Mesenteric fat pad (tissue), 1 donor: ENCODE results near the gene PRRT1B. TPM values are rescaled to one million over a fixed set of nuclear protein-coding genes. Genes with fewer than 3 reads are reported as not detected.

ENCODE experiments used
- DNase-seq: peaks from one replicate; pipeline ENCODE4 v3.0.0-alpha.2; 2020; ENCODE audit warnings: low spot score
- total RNA-seq: library from RNA; stranded (reverse); fragmentation: NEBNext Ultra II Directional; extraction: Animal tissue kit (Norgen Biotek cat#: 25700); gene quantifications from one replicate; pipeline ENCODE4 v1.2.1, GENCODE V29; 2021
- donor health status: DM: yes; HTN: yes; CAD: no.

The PRRT1B gene
- total RNA-seq, 1 donor from 2014 or later, result not detected

- no peak for DNase-seq
Observed at GRCh38 chr9:131594906-131595665, 49.8 kb downstream of the PRRT1B start.

- no peak for DNase-seq
Observed at GRCh38 chr9:131595696-131596429, 50.5 kb downstream of the PRRT1B start.

DNA sequence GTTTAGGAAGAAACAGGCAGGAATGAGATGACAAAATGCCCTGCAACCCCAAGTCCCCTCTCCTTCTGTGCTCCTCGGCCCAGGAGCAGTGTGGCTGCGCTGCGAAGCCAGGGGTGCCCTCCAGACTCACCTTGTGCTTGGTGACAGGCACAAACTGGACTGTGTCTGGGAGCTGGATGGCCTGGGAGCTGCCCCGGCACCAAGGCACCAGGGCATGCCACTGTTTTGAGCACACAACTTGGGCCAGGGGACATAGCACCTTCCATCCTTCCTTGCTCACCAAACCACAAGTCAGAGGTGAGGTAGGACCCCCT is 51.1 kb downstream of the PRRT1B start:
- DNase-seq, result no peak

- no peak for DNase-seq
Observed at GRCh38 chr9:131597246-131597645, 51.9 kb downstream of the PRRT1B start.

- DNase-seq, result no peak
Observed at GRCh38 chr9:131598121-131598520, 52.8 kb downstream of the PRRT1B start.

- no peak for DNase-seq
Observed at GRCh38 chr9:131601683-131602181, 56.4 kb downstream of the PRRT1B start.

DNA sequence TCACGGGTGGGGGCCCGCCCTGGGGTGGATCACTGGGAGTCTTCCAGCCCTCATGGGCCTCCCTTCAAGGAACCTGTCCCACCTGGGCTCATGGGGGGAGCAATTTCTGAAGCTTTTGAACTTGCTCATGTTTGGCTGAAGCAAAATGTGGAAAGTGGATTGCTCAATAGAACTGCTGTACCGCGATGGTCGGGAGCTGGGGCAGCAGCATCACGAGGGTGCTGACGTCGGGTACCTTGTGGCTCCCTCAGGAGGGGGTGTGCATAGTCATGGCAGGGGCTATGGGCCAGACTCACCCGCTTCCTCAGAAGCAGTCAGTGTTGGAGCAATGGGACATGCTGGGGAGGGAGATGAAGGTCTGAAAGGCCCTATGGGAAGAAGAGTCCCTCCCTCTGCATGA is 57.9 kb downstream of the PRRT1B start:
- no peak for DNase-seq

GRCh38 chr9:131603711-131604439 is 58.6 kb downstream of the PRRT1B start:
- no peak for DNase-seq

DNA sequence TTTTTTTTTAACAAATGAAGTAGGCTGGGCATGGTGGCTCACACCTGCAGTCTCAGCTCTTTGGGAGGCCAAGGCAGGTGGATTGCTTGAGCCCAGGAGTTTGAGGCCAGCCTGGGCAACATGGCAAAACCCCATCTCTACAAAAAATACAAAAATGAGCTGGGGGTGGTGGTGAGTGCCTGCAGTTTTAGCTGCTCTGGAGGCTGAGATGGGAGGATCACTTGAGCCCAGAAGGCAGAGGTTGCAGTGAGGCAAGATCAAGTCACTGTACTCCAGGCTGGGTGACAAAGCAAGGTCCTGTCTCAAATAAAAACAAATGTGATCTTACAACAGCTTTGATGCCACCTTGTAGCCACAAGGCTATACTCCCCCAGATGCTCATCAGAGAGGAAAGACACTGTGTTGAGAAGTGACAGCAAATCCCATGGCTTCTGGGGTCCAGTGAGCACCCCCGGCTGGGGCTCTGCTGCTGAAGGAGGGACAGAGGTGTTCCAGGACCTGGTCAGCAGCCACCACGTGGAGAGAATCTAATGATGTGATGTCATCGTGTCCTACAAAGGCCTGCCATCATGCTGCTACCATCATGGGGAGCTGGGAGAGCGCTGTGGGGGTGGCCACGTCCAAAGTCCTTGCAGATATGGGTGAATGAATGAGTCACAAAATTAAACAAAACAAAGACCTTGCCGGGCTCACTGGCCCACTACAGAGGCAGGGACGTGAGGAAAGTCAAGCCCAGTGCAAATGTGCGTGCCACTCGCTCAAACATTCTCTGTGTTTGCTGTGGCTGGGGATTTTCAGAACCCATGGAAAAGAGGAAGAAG is 60.7 kb downstream of the PRRT1B start:
- no peak for DNase-seq

GRCh38 chr9:131606896-131607567 is 61.7 kb downstream of the PRRT1B start:
- DNase-seq, result no peak

DNA sequence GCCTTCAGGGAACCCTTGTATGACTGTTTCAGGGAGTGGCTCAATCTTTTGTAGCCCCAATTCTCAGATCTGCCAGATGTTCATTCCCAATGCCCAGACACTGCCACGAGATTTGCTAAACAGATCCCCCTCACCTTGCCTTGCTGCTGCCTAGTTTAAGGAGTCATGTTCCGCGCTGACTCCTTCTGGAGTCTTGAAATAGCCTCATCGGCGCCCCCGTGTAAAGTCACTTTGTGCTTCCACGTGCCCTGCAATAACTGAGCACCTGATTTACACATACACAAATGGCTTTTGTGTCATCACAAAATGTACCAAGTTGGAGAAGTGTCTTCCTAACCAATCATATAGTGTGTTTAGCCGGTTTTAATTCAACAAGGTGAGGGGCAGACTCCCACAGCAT is 62.3 kb downstream of the PRRT1B start:
- DNase-seq, result no peak

DNA sequence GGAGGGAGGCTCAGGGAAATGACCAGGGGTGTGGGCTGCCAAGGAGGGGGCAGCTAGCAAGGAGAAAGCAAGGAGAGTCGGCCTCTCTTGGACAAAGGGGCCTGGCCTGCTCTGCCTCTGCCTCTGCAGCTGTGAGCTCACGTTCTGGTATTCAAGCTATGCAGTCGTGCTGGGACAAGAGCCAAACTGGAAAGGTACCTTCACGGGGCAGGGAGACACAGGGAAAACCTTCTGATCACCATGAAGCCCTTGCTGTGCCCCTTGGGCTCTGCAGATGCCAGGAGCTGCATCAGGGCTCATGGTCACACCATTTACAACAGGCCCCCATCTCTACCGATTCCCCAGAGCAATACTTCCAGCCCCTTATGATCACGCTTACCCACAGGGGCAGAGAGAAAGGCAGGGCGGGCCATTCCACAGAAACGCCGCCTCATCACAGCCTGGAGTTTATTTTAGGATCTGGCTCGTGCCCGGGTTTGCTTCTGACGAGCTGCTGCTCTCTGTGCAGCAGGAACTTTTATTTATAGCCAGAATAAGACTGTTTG is 63.2 kb downstream of the PRRT1B start:
- no peak for DNase-seq

Other genes with a start within 250 kb of the PRRT1B start
- gene PRRC2B, start 151.4 kb upstream of the PRRT1B start, total RNA-seq, result 185 TPM
- 17.3 TPM for gene POMT1, start 42.6 kb upstream of the PRRT1B start, total RNA-seq
- gene UCK1, start 14.3 kb upstream of the PRRT1B start, total RNA-seq, result 24.6 TPM
- 106 TPM for gene RAPGEF1, start 194.6 kb downstream of the PRRT1B start, total RNA-seq